NCI-H748 (cell line): Measurements from ENCODE around the gene GPANK1.
A peak's percentile ranks its signal among the peaks of the same experiment; 100 is the strongest.

ENCODE experiments used
- DNase-seq: peaks from one replicate; lab custom pipeline; 2025; ENCODE audit not compliant: unreplicated experiment; lab: John Stamatoyannopoulos, UW

The GPANK1 gene

DNA sequence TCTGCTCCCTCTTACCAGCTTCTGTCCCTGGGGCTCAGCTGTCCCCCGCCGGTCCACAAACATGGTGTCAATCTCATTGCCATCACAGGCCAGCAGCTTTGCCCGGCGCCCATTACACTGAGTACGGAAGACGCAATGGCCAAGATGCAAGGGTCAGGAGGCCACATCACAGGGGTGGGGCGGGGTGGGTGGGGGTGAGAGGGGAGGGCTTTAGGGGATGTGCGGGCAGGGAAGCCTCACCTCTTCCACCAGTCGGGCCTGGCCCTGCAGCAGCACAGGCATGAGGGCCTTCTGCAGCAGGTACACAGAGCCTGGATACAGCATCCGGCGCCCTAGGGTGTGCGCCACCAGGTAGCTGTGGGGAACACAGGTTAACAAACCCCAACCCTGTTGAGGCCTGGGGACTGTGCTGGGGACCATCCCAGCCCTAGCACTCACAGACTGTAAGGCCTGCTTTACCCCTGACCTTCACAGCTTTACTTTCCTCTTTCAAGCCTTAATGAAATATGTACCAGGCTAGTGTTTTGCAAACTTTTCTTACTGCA lies 26.8 kb upstream of the GPANK1 start:
- DNase-seq, result no peak

- no peak for DNase-seq
Observed at GRCh38 chr6:31691078-31691463, 26.3 kb upstream of the GPANK1 start.

GRCh38 chr6:31690231-31691077 lies 25.7 kb upstream of the GPANK1 start:
- no peak for DNase-seq

DNA sequence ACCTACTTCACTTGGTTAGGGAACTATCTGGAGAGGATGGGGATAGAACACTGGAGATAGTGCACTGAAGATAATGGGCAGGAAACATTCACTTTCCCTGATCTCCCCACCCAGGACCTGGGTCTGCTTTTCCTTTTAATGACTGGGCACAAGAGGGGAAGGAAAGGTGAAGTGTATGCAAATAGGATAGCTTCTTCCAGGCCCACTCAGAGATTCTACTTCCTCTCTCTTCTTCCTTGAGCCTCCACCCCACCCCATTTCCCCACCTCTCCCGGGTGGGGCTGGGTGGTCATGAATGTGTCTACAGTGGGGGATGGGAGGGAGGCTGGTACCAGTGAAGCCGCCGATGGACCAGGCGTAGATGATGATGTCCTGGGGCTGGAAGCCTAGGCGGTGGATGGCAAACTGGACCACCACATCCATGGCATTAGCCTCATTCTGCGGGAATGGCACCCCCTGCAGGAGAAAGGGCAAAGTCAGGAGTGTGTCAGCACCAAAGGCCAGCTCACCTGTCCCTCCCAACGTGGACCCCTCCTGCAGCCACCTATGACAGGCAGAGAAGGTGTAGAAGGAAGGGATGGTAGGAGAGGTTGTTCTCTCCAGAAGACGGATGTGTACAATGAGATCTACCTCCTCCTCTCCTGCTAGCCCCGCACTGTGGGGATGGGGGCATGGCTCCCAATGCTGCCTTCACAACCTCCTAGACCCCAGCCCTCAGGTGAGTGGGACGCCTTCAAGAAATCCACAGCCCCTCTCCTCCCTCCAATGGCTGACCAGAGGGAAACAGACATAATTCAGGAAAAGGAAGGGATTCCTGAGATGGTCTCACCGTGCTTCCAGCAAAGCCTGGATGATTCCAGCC lies 24.7 kb upstream of the GPANK1 start:
- DNase-seq, result no peak

DNA sequence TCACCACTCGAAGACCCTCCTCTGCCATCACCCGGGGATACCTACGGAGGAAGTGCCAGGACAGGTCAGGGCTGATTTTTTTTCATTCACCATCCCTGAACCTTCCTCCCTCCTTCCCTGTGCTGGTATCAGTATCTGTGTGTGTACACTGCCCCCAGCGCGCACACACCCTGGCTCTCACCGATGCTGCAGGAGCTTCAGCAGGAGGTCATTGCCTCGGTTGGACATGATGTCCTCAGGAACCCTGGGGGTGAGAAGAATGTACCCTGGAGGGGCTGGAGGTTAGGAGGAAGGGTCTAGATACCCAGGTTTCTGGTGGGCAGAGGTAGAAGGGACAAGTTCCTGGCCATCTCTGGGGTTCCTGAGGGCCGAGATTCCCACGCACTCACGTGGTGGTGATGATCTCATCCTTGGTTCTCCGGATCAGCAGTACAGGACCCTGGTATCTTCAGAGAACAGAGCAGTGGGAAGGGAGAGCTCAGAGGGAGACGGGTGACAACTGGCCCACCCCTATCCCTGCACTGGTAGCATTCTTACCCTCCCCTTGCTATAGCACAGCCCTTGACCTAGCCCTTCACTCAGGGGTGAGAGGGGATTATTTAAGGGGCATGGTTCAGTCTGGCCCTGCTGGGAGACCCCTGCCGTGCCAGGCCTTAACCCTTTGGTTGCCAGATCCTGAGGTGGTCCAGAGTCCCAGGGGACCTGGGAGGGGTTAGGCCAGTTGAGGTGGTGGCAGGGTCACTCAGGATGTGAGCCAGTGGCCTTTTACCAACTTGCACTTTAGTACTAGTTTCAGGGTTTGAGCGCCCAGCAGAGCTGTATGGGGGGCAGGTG lies 23.3 kb upstream of the GPANK1 start:
- no peak for DNase-seq

- no peak for DNase-seq
Observed at GRCh38 chr6:31687321-31687720, 22.5 kb upstream of the GPANK1 start.

DNA sequence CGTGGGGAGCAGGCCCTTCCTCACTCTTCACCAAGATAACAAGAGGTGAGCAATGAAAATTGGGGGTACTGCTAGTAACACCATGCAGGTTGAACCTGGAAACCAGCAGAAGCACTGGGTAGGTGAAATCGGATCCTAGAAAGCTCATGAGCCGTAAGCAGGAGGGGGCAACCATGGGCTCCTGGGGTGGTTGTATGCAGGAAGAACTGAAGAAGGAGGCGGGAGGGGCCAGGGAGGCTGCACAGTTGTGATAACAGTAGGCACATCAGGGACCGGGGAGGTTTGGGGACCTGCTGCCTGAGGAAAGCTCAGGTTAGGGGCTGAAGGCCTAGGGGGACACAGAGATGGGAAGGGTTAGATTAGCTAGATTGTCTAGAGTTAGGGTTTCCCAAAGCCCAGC lies 21.7 kb upstream of the GPANK1 start:
- no peak for DNase-seq

GRCh38 chr6:31683591-31683990 lies 18.8 kb upstream of the GPANK1 start:
- peak; percentile 59 for DNase-seq

- peak; percentile 79 for DNase-seq
Observed at GRCh38 chr6:31681135-31681671, 16.4 kb upstream of the GPANK1 start.

DNA sequence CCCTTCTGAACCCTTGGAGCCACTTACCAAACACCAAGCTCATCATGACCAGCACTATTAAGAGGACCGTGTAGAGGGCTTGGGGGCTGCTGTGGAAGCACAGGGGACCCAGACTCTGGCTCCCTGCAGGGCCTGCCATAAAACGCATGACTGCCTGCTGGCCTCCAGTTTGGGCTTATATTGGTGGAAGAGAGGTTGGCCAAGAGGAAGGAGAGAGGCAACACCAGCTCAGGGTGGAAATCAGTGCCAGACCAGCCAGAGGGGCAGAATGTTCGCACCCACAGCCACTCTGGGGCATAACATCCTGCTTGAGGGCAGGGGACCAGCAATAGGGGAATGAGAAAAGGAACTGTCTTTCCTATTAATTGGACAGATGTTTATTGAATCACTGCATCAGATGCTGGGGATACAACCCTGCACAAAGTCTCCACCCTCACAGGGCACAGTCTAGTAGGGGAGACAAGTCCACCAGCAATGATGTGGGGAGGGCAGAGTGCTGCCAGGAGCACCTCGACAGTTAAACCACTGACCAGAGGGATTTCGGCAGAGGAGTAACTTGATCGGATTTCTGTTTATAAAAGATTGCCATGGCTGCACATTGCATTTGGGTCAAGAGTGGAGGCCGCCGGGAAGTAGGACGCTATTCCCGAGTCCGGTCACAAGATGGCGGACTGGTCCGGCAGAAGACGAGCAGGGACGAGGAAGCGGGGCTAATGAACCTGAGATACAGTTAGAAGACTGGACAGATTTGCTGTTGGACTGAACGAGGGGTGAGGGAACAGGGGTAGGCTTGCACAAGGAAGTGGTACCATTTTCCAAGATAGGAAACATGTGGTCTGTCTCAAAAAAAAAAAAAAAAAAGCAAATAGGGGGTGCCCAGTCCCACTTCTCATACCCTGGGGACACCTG lies 15.7 kb upstream of the GPANK1 start, which contains the start of gene LY6G5C:
LY6G5C (minus strand) TSS at position 842 of the 909 bp plus-strand sequence; CDS start at position 148, 694 bp downstream.
- peak; percentile 95 for DNase-seq

GRCh38 chr6:31677955-31678354 lies 13.2 kb upstream of the GPANK1 start:
- no peak for DNase-seq

GRCh38 chr6:31676904-31677303 lies 12.1 kb upstream of the GPANK1 start:
- no peak for DNase-seq

DNA sequence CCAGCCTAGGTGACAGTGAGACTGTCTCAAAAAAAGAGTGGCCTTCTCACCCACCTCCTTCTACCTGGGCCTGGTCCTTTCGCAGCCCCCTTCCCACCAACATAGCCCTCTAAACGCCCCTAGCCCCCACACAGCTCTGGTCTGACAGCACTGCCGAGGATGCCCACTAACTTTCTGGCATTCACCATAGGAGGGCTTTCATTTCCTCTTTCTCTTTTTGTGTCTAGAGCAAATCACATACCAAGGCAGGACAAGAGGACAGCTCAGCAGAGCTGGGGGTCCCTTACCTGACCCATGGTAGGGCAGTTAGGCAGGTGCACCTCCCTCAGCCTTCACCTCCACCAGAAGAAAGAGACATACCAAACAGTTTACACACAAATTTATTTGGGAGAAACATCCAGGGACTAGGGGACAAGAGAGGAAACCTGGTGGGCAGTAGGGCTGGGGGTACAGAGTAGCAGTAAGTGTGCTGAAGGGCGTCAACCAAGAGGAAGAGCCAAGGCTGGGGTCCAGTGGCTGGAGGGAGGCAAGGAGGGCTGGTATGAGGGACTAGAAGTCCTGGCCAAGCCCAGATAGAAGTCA lies 11.6 kb upstream of the GPANK1 start:
- no peak for DNase-seq

GRCh38 chr6:31669676-31670075 lies 4.9 kb upstream of the GPANK1 start, which contains the start of gene LY6G5B:
Gene LY6G5B (plus strand): TSS chr6:31669976. CDS start chr6:31670951, 975 bp downstream.
- DNase-seq, result no peak

GRCh38 chr6:31666337-31666965 lies 1.7 kb upstream of the GPANK1 start:
- no peak for DNase-seq

DNA sequence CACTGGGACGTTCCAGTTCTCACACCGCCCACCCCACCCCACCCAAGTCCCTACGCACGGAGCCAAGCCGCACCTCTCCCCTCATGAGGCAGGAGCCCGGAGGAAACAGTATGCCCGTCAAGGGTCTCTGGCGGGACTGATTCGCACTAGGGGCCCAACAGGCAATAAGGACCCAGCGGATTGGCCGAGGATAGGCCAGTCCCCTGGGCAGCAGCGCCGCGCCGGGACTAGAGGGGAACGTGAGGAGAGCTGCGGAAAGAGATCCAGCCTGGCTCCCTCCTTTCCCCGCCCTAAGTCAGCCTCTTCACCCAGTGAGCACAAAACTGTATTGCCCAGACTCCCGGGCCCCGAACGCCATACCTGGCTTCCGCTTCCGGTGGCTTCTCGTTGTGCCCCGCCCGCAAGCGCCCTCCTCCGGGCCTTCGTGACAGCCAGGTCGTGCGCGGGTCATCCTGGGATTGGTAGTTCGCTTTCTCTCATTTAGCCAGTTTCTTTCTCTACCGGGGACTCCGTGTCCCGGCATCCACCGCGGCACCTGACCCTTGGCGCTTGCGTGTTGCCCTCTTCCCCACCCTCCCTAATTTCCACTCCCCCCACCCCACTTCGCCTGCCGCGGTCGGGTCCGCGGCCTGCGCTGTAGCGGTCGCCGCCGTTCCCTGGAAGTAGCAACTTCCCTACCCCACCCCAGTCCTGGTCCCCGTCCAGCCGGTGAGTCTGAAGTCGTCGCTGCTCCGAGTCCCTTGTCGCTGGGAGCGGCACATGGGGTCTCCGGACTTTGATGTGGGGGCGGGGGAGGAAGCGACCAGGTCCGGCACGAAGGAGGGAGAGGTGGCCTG lies 922 bp upstream of the GPANK1 start, which contains the start of gene CSNK2B:
CSNK2B (plus strand) TSS at position 580 of the 836 bp plus-strand sequence. CDS start 752 bp downstream, outside the sequence.
- peak; percentile 99 for DNase-seq

- DNase-seq, result no peak
Observed at GRCh38 chr6:31663961-31664789, 622 bp downstream of the GPANK1 start.
